Measurements from ENCODE around the gene PCYT2. TPM values are rescaled to one million over a fixed set of nuclear protein-coding genes. Genes with fewer than 3 reads are reported as not detected.

The PCYT2 gene
- total and polyA plus RNA-seq, 2 donors (not counting 1 experiment from before 2014, with no cell fraction given): 46.0 to 65.6 TPM

GRCh38 chr17:81911969-81912368, 770 bp upstream of the PCYT2 start:
- Histone ChIP-seq H3K4me2 (ENCODE audit: extremely low read depth, insufficient read depth, low read length) (no peak overlapping the region), H3K79me2 (ENCODE audit: control insufficient read depth, insufficient read depth, low read length) (peaks cover 17% of the 10 kb centered on the region), H3K9me3 (ENCODE audit: control insufficient read depth, insufficient read depth, low read depth, low read length) (no peaks in the 10 kb centered on the region), H4K20me1 (ENCODE audit: control insufficient read depth, extremely low read depth, insufficient read depth, low read length) (no peaks in the 10 kb centered on the region), H3K27me3 (ENCODE audit: control insufficient read depth, insufficient read depth, low read length) (no peaks in the 10 kb centered on the region), H3K9ac (ENCODE audit: insufficient read depth, low read length) (no peak overlapping the region), H3K4me3 (replicated peaks in 1 of 4; ENCODE audit: control extremely low read depth in 1 of 4, insufficient read depth in 1 of 4, low read depth in 3 of 4, low read length in 4 of 4) (no peak overlapping the region), H3K36me3 (ENCODE audit: control insufficient read depth, insufficient read depth, low read length) (peaks cover 41% of the 10 kb centered on the region), H2AFZ (ENCODE audit: low read length) (no peak overlapping the region), H3K27ac (ENCODE audit: insufficient read depth, low read length) (no peak overlapping the region), H3K4me1 (ENCODE audit: control insufficient read depth, extremely low read depth, insufficient read depth, low read length) (peaks cover 10% of the 10 kb centered on the region)
- DNase-seq (ENCODE audit: low read depth in 2 of 2): no peak
- TF ChIP-seq CTCF (conservative IDR thresholded peaks at IDR 0.05 in 1 of 2, IDR thresholded peaks at IDR 0.05 in 1 of 2; ENCODE audit: low read depth in 1 of 2, low read length in 2 of 2): no peak
- no peak for TF ChIP-seq EZH2 (IDR thresholded peaks at IDR 0.05; ENCODE audit: low read length, missing control alignments)

- peaks cover 10% of the 10 kb centered on the region for H3K79me2 ChIP-seq (ENCODE audit: control insufficient read depth, insufficient read depth, low read length)
Observed at GRCh38 chr17:81910840-81911276, 341 bp downstream of the PCYT2 start.

More at GRCh38 chr17:81910840-81911276, 341 bp downstream of the PCYT2 start:
- Histone ChIP-seq H3K9ac (ENCODE audit: insufficient read depth, low read length) (peak overlapping the region; percentile 72), H3K4me3 (replicated peaks in 1 of 4; ENCODE audit: control extremely low read depth in 1 of 4, insufficient read depth in 1 of 4, low read depth in 3 of 4, low read length in 4 of 4) (peak overlapping the region; percentile 70 to 85 (median 84)), H2AFZ (ENCODE audit: low read length) (no peak overlapping the region), H4K20me1 (ENCODE audit: control insufficient read depth, extremely low read depth, insufficient read depth, low read length) (no peaks in the 10 kb centered on the region), H3K36me3 (ENCODE audit: control insufficient read depth, insufficient read depth, low read length) (peaks cover 45% of the 10 kb centered on the region), H3K4me1 (ENCODE audit: control insufficient read depth, extremely low read depth, insufficient read depth, low read length) (peaks cover 5% of the 10 kb centered on the region), H3K4me2 (ENCODE audit: extremely low read depth, insufficient read depth, low read length) (peak overlapping the region; percentile 93), H3K9me3 (ENCODE audit: control insufficient read depth, insufficient read depth, low read depth, low read length) (no peaks in the 10 kb centered on the region), H3K27ac (ENCODE audit: insufficient read depth, low read length) (peak overlapping the region; percentile 32), H3K27me3 (ENCODE audit: control insufficient read depth, insufficient read depth, low read length) (no peaks in the 10 kb centered on the region)
- no peak for TF ChIP-seq CTCF (conservative IDR thresholded peaks at IDR 0.05 in 1 of 2, IDR thresholded peaks at IDR 0.05 in 1 of 2; ENCODE audit: low read depth in 1 of 2, low read length in 2 of 2)
- TF ChIP-seq EZH2 (IDR thresholded peaks at IDR 0.05; ENCODE audit: low read length, missing control alignments): no peak
- DNase-seq (ENCODE audit: low read depth in 2 of 2): no peak
